Measurements from ENCODE around the gene TRAF7. TPM values are rescaled to one million over a fixed set of nuclear protein-coding genes. Genes with fewer than 3 reads are reported as not detected.

Gene TRAF7
- total and polyA plus RNA-seq, 2 donors (not counting 1 experiment from before 2014, with no cell fraction given): 46.1 to 50.9 TPM

GRCh38 chr16:2184346-2184745 lies 28.8 kb downstream of the TRAF7 start:
- Histone ChIP-seq H3K36me3 (replicated peaks in 1 of 2; ENCODE audit: control extremely low read depth in 1 of 2, control insufficient read depth in 1 of 2, extremely low read depth in 1 of 2, insufficient read depth in 2 of 2, low read length in 1 of 2) (no peaks in the 10 kb centered on the region), H3K4me3 (ENCODE audit: control extremely low read depth in 1 of 5, extremely low read depth in 1 of 5, insufficient read depth in 1 of 5, low read depth in 2 of 5, low read length in 4 of 5) (no peak overlapping the region), H3K4me2 (replicated peaks; ENCODE audit: low read depth, low read length, poor library complexity, severe bottlenecking) (no peak overlapping the region), H3K9ac (ENCODE audit: low read length) (no peak overlapping the region), H4K20me1 (ENCODE audit: control insufficient read depth, insufficient read depth, low read length, poor library complexity, severe bottlenecking) (no peaks in the 10 kb centered on the region), H3K79me2 (ENCODE audit: control insufficient read depth, insufficient read depth, low read length) (no peaks in the 10 kb centered on the region), H3K9me3 (ENCODE audit: control extremely low read depth in 1 of 3, control insufficient read depth in 2 of 3, insufficient read depth in 1 of 3, low read length in 2 of 3) (no peaks in the 10 kb centered on the region), H3K4me1 (ENCODE audit: control insufficient read depth in 2 of 2, insufficient read depth in 2 of 2, low read length in 2 of 2) (no peaks in the 10 kb centered on the region), H3K27ac (ENCODE audit: low read length in 2 of 2) (no peak overlapping the region), H2AFZ (ENCODE audit: insufficient read depth, low read depth, low read length, poor library complexity, severe bottlenecking) (no peak overlapping the region), H3K27me3 (replicated peaks in 1 of 4; ENCODE audit: control extremely low read depth in 1 of 4, control insufficient read depth in 3 of 4, insufficient read depth in 4 of 4, low read length in 3 of 4) (no peaks in the 10 kb centered on the region)
- Mint-ChIP-seq H3K9me3 (ENCODE audit: insufficient read depth) (no peaks in the 10 kb centered on the region), H3K4me1 (peaks cover 7% of the 10 kb centered on the region), H3K27me3 (no peaks in the 10 kb centered on the region), H3K27ac (peak overlapping the region; percentile 32), H3K4me3 (no peak overlapping the region)
- no peak for DNase-seq
- WGBS (ENCODE audit: insufficient coverage): 94% methylated on average over 19 of the region's 19 CpGs
- no peak for TF ChIP-seq EZH2 (IDR thresholded peaks at IDR 0.05; ENCODE audit: borderline replicate concordance, insufficient read depth, low read depth, low read length, poor library complexity, severe bottlenecking)
- TF ChIP-seq CTCF (IDR thresholded peaks at IDR 0.05): no peak
- CTCF ChIA-PET: no interaction called here
- POLR2A ChIA-PET: no interaction called here
- ATAC-seq (ENCODE audit: low read depth): no peak
- intact Hi-C loops (cut with micrococcal nuclease): no loop called here

DNA sequence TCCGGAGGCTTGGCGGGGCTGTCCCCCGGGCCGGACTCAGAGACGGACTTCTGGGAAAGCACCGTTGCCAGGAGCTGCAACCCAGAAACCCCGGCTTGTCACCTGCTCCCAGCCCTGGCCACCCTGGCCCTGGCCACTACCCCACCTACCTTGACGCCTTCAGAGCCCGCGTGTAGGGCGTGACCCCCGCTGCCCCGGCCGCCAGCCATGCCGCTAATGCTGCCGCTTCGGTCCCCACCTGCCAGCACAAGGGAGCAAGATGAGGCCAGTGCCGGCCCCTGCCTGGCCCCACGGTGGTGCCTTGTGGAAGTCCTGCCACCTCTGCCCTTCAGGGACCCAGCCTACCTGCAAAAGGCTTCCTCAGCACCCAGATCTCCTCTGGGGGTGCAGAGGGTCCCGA lies 29.4 kb downstream of the TRAF7 start:
- H3K27ac ChIP-seq (ENCODE audit: low read length in 2 of 2): no peak overlapping the region
- Mint-ChIP-seq H3K27ac (no peak overlapping the region), H3K27me3 (no peaks in the 10 kb centered on the region), H3K9me3 (ENCODE audit: insufficient read depth) (no peaks in the 10 kb centered on the region), H3K4me1 (peaks cover 7% of the 10 kb centered on the region), H3K4me3 (no peak overlapping the region)
- H3K27me3 ChIP-seq (replicated peaks in 1 of 4; ENCODE audit: control extremely low read depth in 1 of 4, control insufficient read depth in 3 of 4, insufficient read depth in 4 of 4, low read length in 3 of 4): no peaks in the 10 kb centered on the region
- WGBS (ENCODE audit: insufficient coverage): 95% methylated on average over 20 of the region's 20 CpGs
- no peak overlapping the region for H3K9ac ChIP-seq (ENCODE audit: low read length)
- TF ChIP-seq EZH2 (IDR thresholded peaks at IDR 0.05; ENCODE audit: borderline replicate concordance, insufficient read depth, low read depth, low read length, poor library complexity, severe bottlenecking): no peak
- TF ChIP-seq CTCF (IDR thresholded peaks at IDR 0.05): no peak
- ChIA-PET CTCF (no interaction called here), POLR2A (no interaction called here)
- H3K4me2 ChIP-seq (replicated peaks; ENCODE audit: low read depth, low read length, poor library complexity, severe bottlenecking): no peak overlapping the region
- intact Hi-C loops (cut with micrococcal nuclease): no loop called here
- H3K36me3 ChIP-seq (replicated peaks in 1 of 2; ENCODE audit: control extremely low read depth in 1 of 2, control insufficient read depth in 1 of 2, extremely low read depth in 1 of 2, insufficient read depth in 2 of 2, low read length in 1 of 2): no peaks in the 10 kb centered on the region
- no peaks in the 10 kb centered on the region for H3K79me2 ChIP-seq (ENCODE audit: control insufficient read depth, insufficient read depth, low read length)
- H3K4me3 ChIP-seq (ENCODE audit: control extremely low read depth in 1 of 5, extremely low read depth in 1 of 5, insufficient read depth in 1 of 5, low read depth in 2 of 5, low read length in 4 of 5): no peak overlapping the region
- ATAC-seq (ENCODE audit: low read depth): no peak
- no peaks in the 10 kb centered on the region for H3K4me1 ChIP-seq (ENCODE audit: control insufficient read depth in 2 of 2, insufficient read depth in 2 of 2, low read length in 2 of 2)
- no peaks in the 10 kb centered on the region for H4K20me1 ChIP-seq (ENCODE audit: control insufficient read depth, insufficient read depth, low read length, poor library complexity, severe bottlenecking)
- no peak overlapping the region for H2AFZ ChIP-seq (ENCODE audit: insufficient read depth, low read depth, low read length, poor library complexity, severe bottlenecking)
- DNase-seq: no peak
- H3K9me3 ChIP-seq (ENCODE audit: control extremely low read depth in 1 of 3, control insufficient read depth in 2 of 3, insufficient read depth in 1 of 3, low read length in 2 of 3): no peaks in the 10 kb centered on the region
